GM12878 (cell line): ENCODE measurements around the gene SACM1L. TPM values are rescaled to one million over a fixed set of nuclear protein-coding genes. Genes with fewer than 3 reads are reported as not detected.
A peak's percentile ranks its signal among the peaks of the same experiment; 100 is the strongest.

ENCODE experiments used
- ATAC-seq: fragments of 200-7000 bp; cut with Tn5 transposase; 3 replicates; pipeline ENCODE4 v1.9.1; 2020; ENCODE audit warnings: mild to moderate bottlenecking, moderate library complexity
- BruUV-seq: library from RNA; stranded (reverse); fragments of 400-500 nt; replicated peaks from 2 replicates; lab custom pipeline; 2021; lab: Mats Ljungman, UMichigan
- CTCF ChIA-PET: fragments of 300-600 bp; sonication (Branson Sonifier 250); formaldehyde crosslinking; extraction: SDS; loops from one replicate; lab custom pipeline; 2021; ENCODE audit warnings: inconsistent platforms; lab: Yijun Ruan, JAX
- POLR2A ChIA-PET: fragments of 350-600 bp; formaldehyde crosslinking; extraction: SDS; loops from one replicate; lab custom pipeline; 2021; ENCODE audit warnings: inconsistent platforms; lab: Charles Lee
- RAD21 ChIA-PET: fragments of 300-600 bp; sonication (Branson Sonifier 250); formaldehyde crosslinking; loops from one replicate; lab custom pipeline; 2023; ENCODE audit warnings: antibody characterized with exemption; ENCODE audit not compliant: unreplicated experiment; lab: Charles Lee
- SMC1A ChIA-PET: fragments of 300-600 bp; sonication (Branson Sonifier 250); formaldehyde crosslinking; loops from one replicate; lab custom pipeline; 2023; ENCODE audit not compliant: unreplicated experiment, uncharacterized antibody; lab: Charles Lee
- DNase-seq: peaks from one replicate; pipeline ENCODE4 v3.0.0-alpha.2; 2011; ENCODE audit warnings: low read depth, low spot score
- FAIRE-seq: peaks from 3 replicates; lab custom pipeline; 2011; peaks lifted over from hg19 to GRCh38; lab: Jason Lieb, UNC
- H2AFZ ChIP-seq: 2 replicates; pipeline ENCODE4 v1.6.0; 2011; ENCODE audit warnings: low read depth, low read length, control low read depth; ENCODE audit not compliant: control insufficient read depth
- H3K27ac ChIP-seq: 2 replicates; pipeline ENCODE4 v1.5.1; 2011; ENCODE audit warnings: control low read depth; ENCODE audit not compliant: control insufficient read depth, insufficient read depth
- H3K27me3 ChIP-seq, 2 experiments: replicated peaks in 1 of 2; 2 replicates each; pipeline versions ENCODE4 v1.6.0 to v1.6.1; 2011; ENCODE audit warnings: low read length in 1 of 2; ENCODE audit not compliant: control insufficient read depth in 2 of 2, insufficient read depth in 2 of 2
- H3K36me3 ChIP-seq, 2 experiments: 2 replicates each; pipeline ENCODE4 v1.5.1; 2011; ENCODE audit warnings: low read length in 1 of 2; ENCODE audit not compliant: control insufficient read depth in 2 of 2, insufficient read depth in 2 of 2
- H3K4me1 ChIP-seq: 2 replicates; pipeline ENCODE4 v1.6.1; 2011; ENCODE audit warnings: mild to moderate bottlenecking, low read length, moderate library complexity, mixed read lengths; ENCODE audit not compliant: control insufficient read depth, insufficient read depth
- H3K4me2 ChIP-seq: 2 replicates; pipeline ENCODE4 v1.6.0; 2011; ENCODE audit warnings: control low read depth; ENCODE audit not compliant: control insufficient read depth, insufficient read depth
- H3K4me3 ChIP-seq: fragments of 200-600 bp; sonication (generic); 2 replicates; pipeline ENCODE4 v1.5.1; 2016
- H3K79me2 ChIP-seq: 2 replicates; pipeline ENCODE4 v1.6.0; 2011; ENCODE audit warnings: low read length; ENCODE audit not compliant: control insufficient read depth, insufficient read depth
- H3K9ac ChIP-seq: 2 replicates; pipeline ENCODE4 v1.8.0; 2011; ENCODE audit warnings: low read length, control low read depth, mixed read lengths; ENCODE audit not compliant: control insufficient read depth, insufficient read depth
- H3K9me3 ChIP-seq: replicated peaks from 3 replicates; pipeline ENCODE4 v1.5.1; 2011; ENCODE audit warnings: mild to moderate bottlenecking, low read length; ENCODE audit not compliant: control insufficient read depth, insufficient read depth
- H4K20me1 ChIP-seq: 2 replicates; pipeline ENCODE4 v1.6.0; 2011; ENCODE audit not compliant: control insufficient read depth, insufficient read depth
- MEF2B ChIP-seq: fragments of 450-650 bp; IDR thresholded peaks from 2 replicates; pipeline ENCODE4 v1.6.1; 2018; ENCODE audit warnings: mild to moderate bottlenecking, moderate library complexity; ENCODE audit not compliant: partially characterized antibody, poor library complexity, severe bottlenecking
- PKNOX1 ChIP-seq: fragments of 450-650 bp; IDR thresholded peaks from 2 replicates; pipeline ENCODE4 v1.6.1; 2016; ENCODE audit warnings: mild to moderate bottlenecking
- WGBS: methylation state at CpG from one replicate; pipeline ENCODE4 v1.1.6; 2016; ENCODE audit warnings: low lambda C conversion rate; ENCODE audit not compliant: insufficient replicate concordance, insufficient coverage; ENCODE audit errors: missing lambda C conversion rate; 5-methylcytosine and 5-hydroxymethylcytosine counted together
- in situ Hi-C: fragments of 300-500 bp; cut with MboI; formaldehyde crosslinking; loops from 9 replicates; pipeline ENCODE4 v1.14.3; 2018; ENCODE audit warnings: mixed read lengths
- intact Hi-C: fragments of 100-400 bp; cut with micrococcal nuclease; formaldehyde crosslinking; loops from one replicate; pipeline ENCODE4 v1.14.2; 2022; ENCODE audit not compliant: unreplicated experiment
- polyA plus RNA-seq, 11 experiments: library from polyadenylated mRNA; depleted of rRNA in 4 of 11; unstranded in 6 of 11; stranded (reverse) in 5 of 11; fragments of >200 nt; fragmentation: Nextera tagmentation in 4 of 11; fragmentation: Illumina TruSeq in 1 of 11; extraction: Ambion mirVana in 4 of 11; extraction: Trizol in 1 of 11; gene quantifications; 1 replicate in 1 of 11; 2 replicates in 10 of 11; pipeline versions ENCODE4 v1.2.1 to v1.2.3, GENCODE V29; 2011 to 2016; ENCODE audit warnings: inconsistent platforms in 2 of 11, missing spikeins in 2 of 11, low read depth in 1 of 11
- total RNA-seq, 4 experiments: library from RNA; depleted of rRNA in 3 of 4; stranded (reverse); fragments of >200 nt in 3 of 4; fragmentation: Illumina TruSeq in 1 of 4; extraction: Trizol in 1 of 4; gene quantifications; 2 replicates each; pipeline versions ENCODE4 v1.2.1 to v1.2.3, GENCODE V29; 2013 to 2021

SACM1L gene
- total and polyA plus RNA-seq, 10 of the 15 experiments (the other 5 are each of a cell fraction or from before 2014, with no cell fraction given): 16.5 to 48.3 (median 28.9) TPM

- intact Hi-C loops: no loop called here
- peak; percentile 31; the same call in 2 of the 3 replicates for ATAC-seq
- TSS peak; percentile 24 for BruUV-seq
These were observed 16.9 kb downstream of the SACM1L start for GRCh38 chr3:45705839-45706808.

More at GRCh38 chr3:45705839-45706808, 16.9 kb downstream of the SACM1L start:
- H3K4me2 ChIP-seq: no peak overlapping the region
- no peak overlapping the region for H3K4me3 ChIP-seq
- DNase-seq (no peak), FAIRE-seq (no peak)
- no peak overlapping the region for H3K9ac ChIP-seq
- H3K27ac ChIP-seq: no peak overlapping the region
- ChIA-PET CTCF (interaction anchor here (1.1 to 4.7 kb wide), 8 partner anchors 12 to 223 kb away, joined by 3 to 30 read pairs (median 10); partner anchors contain the start of gene SACM1L), RAD21 (interaction anchor here (0.7 to 1.6 kb wide), 5 partner anchors 12 to 223 kb away, joined by 3 to 7 read pairs (median 5); no protein-coding TSS in a partner anchor), POLR2A (interaction anchor here (0.6 to 1.0 kb wide), 3 partner anchors 7 to 1129 kb away, joined by 3 to 8 read pairs (median 5); no protein-coding TSS in a partner anchor), SMC1A (interaction anchor here (0.6 to 3.2 kb wide), 9 partner anchors 8 to 207 kb away, joined by 3 to 35 read pairs (median 5); partner anchors contain the start of gene SACM1L)
- H3K79me2 ChIP-seq: peaks cover 7% of the 10 kb centered on the region
- TF ChIP-seq PKNOX1: no peak
- peak; percentile 23 for TF ChIP-seq MEF2B
- in situ Hi-C loops: no loop called here
- WGBS: 48% methylated on average over 2 of the region's 2 CpGs
- H3K4me1 ChIP-seq: no peaks in the 10 kb centered on the region
- no peak overlapping the region for H2AFZ ChIP-seq
- no peaks in the 10 kb centered on the region for H4K20me1 ChIP-seq
- no peaks in the 10 kb centered on the region for H3K27me3 ChIP-seq
- peaks cover 6 to 18% of the 10 kb centered on the region in 2 experiments for H3K36me3 ChIP-seq
- H3K9me3 ChIP-seq: no peaks in the 10 kb centered on the region
